Esophagus muscularis mucosa (tissue), 3 donors: ENCODE measurements around the gene TSR2.

Experiments used
- CTCF ChIP-seq, 3 experiments: fragments of 200-600 bp in 2 of 3; fragments of 450-650 bp in 1 of 3; sonication (generic) in 2 of 3; IDR thresholded peaks; one replicate each; pipeline ENCODE4 v1.5.1; 2017 to 2019; ENCODE audit warnings: antibody characterized with exemption in 3 of 3, mild to moderate bottlenecking in 2 of 3, moderate library complexity in 1 of 3
- POLR2A ChIP-seq: fragments of 450-650 bp; IDR thresholded peaks from one replicate; pipeline ENCODE4 v1.6.1; 2017; ENCODE audit warnings: antibody characterized with exemption, moderate library complexity, mild to moderate bottlenecking, low read depth

- TF ChIP-seq CTCF (IDR thresholded peaks at IDR 0.05) (no peak), POLR2A (no peak)
These were observed 7.3 kb downstream of the TSR2 start for GRCh38 chrX:54447461-54447860.
